EH (cell line): ENCODE data around the gene EIF5.

Experiments used
- DNase-seq: peaks from one replicate; pipeline ENCODE4 v3.0.0-alpha.2; 2015; ENCODE audit warnings: low read depth

EIF5 gene

GRCh38 chr14:103310576-103311095 is 23.4 kb upstream of the EIF5 start:
- DNase-seq, result no peak

GRCh38 chr14:103311171-103311997 is 22.7 kb upstream of the EIF5 start:
- no peak for DNase-seq

GRCh38 chr14:103312006-103312635 is 21.9 kb upstream of the EIF5 start:
- no peak for DNase-seq

GRCh38 chr14:103313704-103314103 is 20.3 kb upstream of the EIF5 start:
- no peak for DNase-seq

GRCh38 chr14:103314496-103315277 is 19.4 kb upstream of the EIF5 start:
- DNase-seq, result no peak

GRCh38 chr14:103315351-103315911 is 18.6 kb upstream of the EIF5 start:
- DNase-seq, result no peak

GRCh38 chr14:103315941-103316340 is 18.1 kb upstream of the EIF5 start:
- no peak for DNase-seq

GRCh38 chr14:103316721-103317121 is 17.3 kb upstream of the EIF5 start:
- DNase-seq, result no peak

GRCh38 chr14:103317251-103317650 is 16.8 kb upstream of the EIF5 start:
- DNase-seq, result no peak

GRCh38 chr14:103317976-103318580 is 16.0 kb upstream of the EIF5 start:
- no peak for DNase-seq

GRCh38 chr14:103318750-103319419 is 15.2 kb upstream of the EIF5 start:
- no peak for DNase-seq

GRCh38 chr14:103319422-103319821 is 14.6 kb upstream of the EIF5 start:
- DNase-seq, result no peak

GRCh38 chr14:103326078-103326477 is 8.0 kb upstream of the EIF5 start:
- DNase-seq, result no peak

- DNase-seq, result no peak
Observed at GRCh38 chr14:103328941-103329340, 5.1 kb upstream of the EIF5 start.

- DNase-seq, result peak; percentile 14
Observed at GRCh38 chr14:103329401-103330347, 4.4 kb upstream of the EIF5 start.

GRCh38 chr14:103330536-103330935 is 3.5 kb upstream of the EIF5 start:
- no peak for DNase-seq

- no peak for DNase-seq
Observed at GRCh38 chr14:103332143-103332919, 1.7 kb upstream of the EIF5 start.

GRCh38 chr14:103334644-103335622 is 896 bp downstream of the EIF5 start:
- DNase-seq, result peak; percentile 76
